GM12801 (cell line): ENCODE measurements around the gene GNPTG.

Experiments
- TF ChIP-seq, protein P1 (sequence below): IDR thresholded peaks from one replicate; pipeline ENCODE4 v1.5.1; 2011; ENCODE audit warnings: control low read depth; ENCODE audit not compliant: insufficient read length; ENCODE audit errors: extremely low read depth

GNPTG gene

GRCh38 chr16:1315081-1316032, 36.4 kb upstream of the GNPTG start:
- TF ChIP-seq, protein P1, sequence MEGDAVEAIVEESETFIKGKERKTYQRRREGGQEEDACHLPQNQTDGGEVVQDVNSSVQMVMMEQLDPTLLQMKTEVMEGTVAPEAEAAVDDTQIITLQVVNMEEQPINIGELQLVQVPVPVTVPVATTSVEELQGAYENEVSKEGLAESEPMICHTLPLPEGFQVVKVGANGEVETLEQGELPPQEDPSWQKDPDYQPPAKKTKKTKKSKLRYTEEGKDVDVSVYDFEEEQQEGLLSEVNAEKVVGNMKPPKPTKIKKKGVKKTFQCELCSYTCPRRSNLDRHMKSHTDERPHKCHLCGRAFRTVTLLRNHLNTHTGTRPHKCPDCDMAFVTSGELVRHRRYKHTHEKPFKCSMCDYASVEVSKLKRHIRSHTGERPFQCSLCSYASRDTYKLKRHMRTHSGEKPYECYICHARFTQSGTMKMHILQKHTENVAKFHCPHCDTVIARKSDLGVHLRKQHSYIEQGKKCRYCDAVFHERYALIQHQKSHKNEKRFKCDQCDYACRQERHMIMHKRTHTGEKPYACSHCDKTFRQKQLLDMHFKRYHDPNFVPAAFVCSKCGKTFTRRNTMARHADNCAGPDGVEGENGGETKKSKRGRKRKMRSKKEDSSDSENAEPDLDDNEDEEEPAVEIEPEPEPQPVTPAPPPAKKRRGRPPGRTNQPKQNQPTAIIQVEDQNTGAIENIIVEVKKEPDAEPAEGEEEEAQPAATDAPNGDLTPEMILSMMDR: no peak

GRCh38 chr16:1316033-1316405, 35.7 kb upstream of the GNPTG start:
- TF ChIP-seq, protein P1: no peak

DNA sequence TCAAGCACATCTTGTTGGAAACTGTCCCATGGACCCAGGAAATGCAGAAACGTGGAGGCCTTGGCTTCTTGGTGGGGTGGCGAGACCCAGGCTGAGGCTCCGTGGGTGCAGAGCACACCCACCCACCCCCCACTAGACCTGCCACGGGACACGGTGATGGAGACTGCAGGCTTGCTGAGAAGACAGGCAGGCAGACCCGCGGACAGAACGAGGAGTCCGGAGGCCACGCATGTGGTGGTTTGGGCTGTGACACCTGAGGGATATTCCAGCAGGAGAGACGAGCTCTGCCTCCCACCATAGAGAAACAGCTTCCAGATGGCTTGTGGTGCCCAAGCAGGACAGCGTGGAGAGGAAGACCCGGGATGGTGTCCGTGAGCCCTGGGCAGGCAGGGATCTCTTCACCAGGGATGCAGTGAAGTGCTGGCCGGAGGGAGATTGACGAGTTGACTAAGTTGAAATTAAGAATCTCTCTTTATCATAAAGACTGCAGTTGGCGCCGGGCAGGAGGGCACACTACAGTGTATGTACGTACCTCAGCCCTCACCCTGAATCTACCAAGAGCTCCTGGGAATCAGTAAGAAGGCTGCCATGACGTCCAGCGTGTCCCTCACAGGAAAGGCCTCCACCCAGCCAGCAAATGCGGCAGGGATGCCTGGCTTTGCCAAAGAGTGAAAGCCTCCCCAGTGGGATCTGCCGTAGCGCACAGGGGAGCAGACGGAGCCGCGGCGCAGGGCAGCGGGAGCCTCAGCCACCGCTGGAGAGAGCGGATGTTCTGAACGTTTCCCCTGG, 34.1 kb upstream of the GNPTG start:
- TF ChIP-seq, protein P1: no peak

DNA sequence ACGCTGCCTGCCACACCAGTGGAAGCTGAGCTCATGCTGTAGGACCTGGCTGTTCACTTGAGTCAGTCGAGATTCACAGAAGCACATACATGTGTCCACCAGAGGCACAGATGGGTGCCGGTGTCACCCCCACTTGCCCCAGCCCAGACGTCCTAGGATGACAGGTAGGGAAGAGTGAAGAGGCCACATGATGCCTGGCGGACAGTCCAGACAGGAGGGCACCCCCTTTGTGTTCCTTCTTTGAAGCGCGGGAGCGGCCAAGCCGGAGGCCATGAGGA, 33.5 kb upstream of the GNPTG start:
- TF ChIP-seq, protein P1: no peak

GRCh38 chr16:1319041-1319440, 32.7 kb upstream of the GNPTG start:
- TF ChIP-seq, protein P1: no peak

- TF ChIP-seq, protein P1: no peak
Measured at GRCh38 chr16:1320097-1320496, 31.6 kb upstream of the GNPTG start.

DNA sequence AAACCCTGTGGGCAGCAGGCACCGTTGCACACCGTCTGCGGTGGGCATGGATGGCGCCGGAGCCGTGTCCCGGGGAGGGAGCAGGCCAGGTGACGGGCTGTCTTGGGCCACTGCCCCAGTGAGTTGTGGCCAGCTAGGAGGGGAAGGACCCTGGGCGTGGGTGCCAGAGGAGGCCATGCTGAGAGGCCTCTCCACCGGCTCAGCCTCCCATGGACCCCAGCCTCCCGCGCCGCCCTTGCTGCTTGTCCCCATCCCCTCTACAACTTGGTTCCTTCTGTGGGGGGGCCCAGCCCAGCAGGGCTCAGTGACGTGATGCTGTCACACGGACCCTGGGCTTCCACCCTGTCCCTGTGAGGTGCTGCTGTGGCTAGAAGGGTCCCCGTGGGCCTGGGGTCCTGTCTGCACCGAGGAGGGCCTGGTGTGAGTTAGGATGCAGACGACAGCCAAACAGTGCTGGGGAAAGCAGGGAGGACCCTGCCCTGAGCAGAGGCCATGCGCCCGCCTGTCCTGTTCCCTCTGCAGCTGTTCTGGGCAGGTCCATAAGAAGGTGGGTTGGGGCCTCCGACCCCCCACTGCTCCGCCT, 31.0 kb upstream of the GNPTG start:
- TF ChIP-seq, protein P1: no peak
